Fibroblast of lung (primary cell): ENCODE data around the gene CERK. TPM values are rescaled to one million over a fixed set of nuclear protein-coding genes. Genes with fewer than 3 reads are reported as not detected.

ENCODE experiments used
- DNase-seq, 2 donors: peaks; one replicate each; pipeline versions ENCODE4 v3.0.0 to v3.0.0-alpha.2; 2010; ENCODE audit warnings: low read depth in 2 of 2
- H2AFZ ChIP-seq: 2 replicates; pipeline ENCODE4 v1.5.1; 2012; ENCODE audit warnings: low read length, control low read depth, inconsistent platforms
- H3K27ac ChIP-seq: 2 replicates; pipeline ENCODE4 v1.5.1; 2011; ENCODE audit warnings: low read length, control low read depth; ENCODE audit not compliant: insufficient read depth
- H3K27me3 ChIP-seq: 2 replicates; pipeline ENCODE4 v1.5.1; 2011; ENCODE audit warnings: mild to moderate bottlenecking, low read length; ENCODE audit not compliant: control insufficient read depth, insufficient read depth
- H3K36me3 ChIP-seq: 2 replicates; pipeline ENCODE4 v1.5.1; 2011; ENCODE audit warnings: low read length; ENCODE audit not compliant: control insufficient read depth, insufficient read depth
- H3K4me1 ChIP-seq: 2 replicates; pipeline ENCODE4 v1.5.1; 2011; ENCODE audit warnings: low read length; ENCODE audit not compliant: control insufficient read depth, insufficient read depth; ENCODE audit errors: extremely low read depth
- H3K4me2 ChIP-seq: 2 replicates; pipeline ENCODE4 v1.5.1; 2011; ENCODE audit warnings: low read length, control low read depth; ENCODE audit not compliant: insufficient read depth; ENCODE audit errors: extremely low read depth
- H3K4me3 ChIP-seq, 4 experiments: fragments of 200-600 bp in 1 of 4; sonication (generic) in 1 of 4; replicated peaks in 1 of 4; 2 replicates each; pipeline ENCODE4 v1.5.1; 2011 to 2016; ENCODE audit warnings: low read length in 4 of 4, low read depth in 3 of 4, mild to moderate bottlenecking in 3 of 4, control low read depth in 2 of 4, inconsistent platforms in 1 of 4, mixed read lengths in 1 of 4; ENCODE audit not compliant: insufficient read depth in 1 of 4; ENCODE audit errors: control extremely low read depth in 1 of 4
- H3K79me2 ChIP-seq: 2 replicates; pipeline ENCODE4 v1.5.1; 2012; ENCODE audit warnings: mild to moderate bottlenecking, low read length, inconsistent platforms; ENCODE audit not compliant: control insufficient read depth, insufficient read depth
- H3K9ac ChIP-seq: 2 replicates; pipeline ENCODE4 v1.5.1; 2011; ENCODE audit warnings: mild to moderate bottlenecking, low read length, control low read depth; ENCODE audit not compliant: insufficient read depth
- H3K9me3 ChIP-seq: 2 replicates; pipeline ENCODE4 v1.5.1; 2012; ENCODE audit warnings: low read depth, low read length; ENCODE audit not compliant: control insufficient read depth, insufficient read depth
- H4K20me1 ChIP-seq: 2 replicates; pipeline ENCODE4 v1.5.1; 2011; ENCODE audit warnings: low read length; ENCODE audit not compliant: control insufficient read depth, insufficient read depth; ENCODE audit errors: extremely low read depth
- CTCF ChIP-seq, 2 donors: IDR thresholded peaks in 1 of 2; conservative IDR thresholded peaks in 1 of 2; 1 replicate in 1 of 2; 2 replicates in 1 of 2; pipeline ENCODE4 v1.5.1; 2011 to 2012; ENCODE audit warnings: low read length in 2 of 2, control low read depth in 1 of 2, inconsistent platforms in 1 of 2, low read depth in 1 of 2, mild to moderate bottlenecking in 1 of 2
- EZH2 ChIP-seq: IDR thresholded peaks from 2 replicates; pipeline ENCODE4 v1.5.1; 2012; ENCODE audit warnings: low read length, control low read depth, mild to moderate bottlenecking; ENCODE audit errors: missing control alignments
- polyA plus RNA-seq, 2 donors: library from polyadenylated mRNA; depleted of rRNA in 1 of 2; stranded (reverse) in 1 of 2; unstranded in 1 of 2; fragments of >200 nt; gene quantifications; 2 replicates each; pipeline ENCODE4 v1.2.1, GENCODE V29; 2011 to 2012; ENCODE audit warnings: missing spikeins in 1 of 2
- total RNA-seq: library from RNA; depleted of rRNA; stranded (reverse); fragments of >200 nt; gene quantifications from 2 replicates; pipeline ENCODE4 v1.2.1, GENCODE V29; 2014

Gene CERK
- total and polyA plus RNA-seq, 2 donors (not counting 1 experiment from before 2014, with no cell fraction given): 19.5 to 24.9 TPM

- H2AFZ ChIP-seq: no peak overlapping the region
- H3K4me3 ChIP-seq: no peak overlapping the region
- H3K79me2 ChIP-seq: no peaks in the 10 kb centered on the region
- no peaks in the 10 kb centered on the region for H3K4me1 ChIP-seq
- DNase-seq: no peak
- TF ChIP-seq EZH2 (no peak), CTCF (conservative IDR thresholded peaks at IDR 0.05 in 1 of 2, IDR thresholded peaks at IDR 0.05 in 1 of 2; ENCODE audit: low read depth in 1 of 2, low read length in 2 of 2) (no peak)
- no peaks in the 10 kb centered on the region for H4K20me1 ChIP-seq
- H3K27ac ChIP-seq: no peak overlapping the region
- no peak overlapping the region for H3K9ac ChIP-seq
- H3K27me3 ChIP-seq: no peaks in the 10 kb centered on the region
- H3K9me3 ChIP-seq: no peaks in the 10 kb centered on the region
- H3K4me2 ChIP-seq: no peak overlapping the region
- H3K36me3 ChIP-seq: peaks cover 32% of the 10 kb centered on the region
Measured at GRCh38 chr22:46696614-46697013, 41.4 kb downstream of the CERK start.

- no peaks in the 10 kb centered on the region for H3K27me3 ChIP-seq
- H3K36me3 ChIP-seq: peaks cover 30% of the 10 kb centered on the region
- H3K4me3 ChIP-seq: no peak overlapping the region
- no peaks in the 10 kb centered on the region for H3K79me2 ChIP-seq
- no peak for DNase-seq
- no peaks in the 10 kb centered on the region for H3K4me1 ChIP-seq
- no peak overlapping the region for H3K9ac ChIP-seq
- H2AFZ ChIP-seq: no peak overlapping the region
- no peaks in the 10 kb centered on the region for H4K20me1 ChIP-seq
- no peak overlapping the region for H3K27ac ChIP-seq
- no peaks in the 10 kb centered on the region for H3K9me3 ChIP-seq
- TF ChIP-seq EZH2 (no peak), CTCF (conservative IDR thresholded peaks at IDR 0.05 in 1 of 2, IDR thresholded peaks at IDR 0.05 in 1 of 2; ENCODE audit: low read depth in 1 of 2, low read length in 2 of 2) (no peak)
- H3K4me2 ChIP-seq: no peak overlapping the region
Measured at GRCh38 chr22:46696229-46696518, 41.9 kb downstream of the CERK start.

- Histone ChIP-seq H3K9ac (no peak overlapping the region), H3K27ac (no peak overlapping the region), H3K9me3 (no peaks in the 10 kb centered on the region), H3K27me3 (no peaks in the 10 kb centered on the region), H3K4me2 (no peak overlapping the region), H3K4me1 (no peaks in the 10 kb centered on the region), H4K20me1 (no peaks in the 10 kb centered on the region), H3K79me2 (no peaks in the 10 kb centered on the region), H3K4me3 (no peak overlapping the region), H2AFZ (no peak overlapping the region), H3K36me3 (peaks cover 26% of the 10 kb centered on the region)
- no peak for DNase-seq
- TF ChIP-seq CTCF (conservative IDR thresholded peaks at IDR 0.05 in 1 of 2, IDR thresholded peaks at IDR 0.05 in 1 of 2; ENCODE audit: low read depth in 1 of 2, low read length in 2 of 2): no peak
Measured at GRCh38 chr22:46695346-46696228, 42.5 kb downstream of the CERK start.
